ENCODE measurements around the gene BNC2. TPM values are rescaled to one million over a fixed set of nuclear protein-coding genes. Genes with fewer than 3 reads are reported as not detected.

Gene BNC2
- total RNA-seq, 1 experiment from 2014 or later: 43.6 TPM

DNA sequence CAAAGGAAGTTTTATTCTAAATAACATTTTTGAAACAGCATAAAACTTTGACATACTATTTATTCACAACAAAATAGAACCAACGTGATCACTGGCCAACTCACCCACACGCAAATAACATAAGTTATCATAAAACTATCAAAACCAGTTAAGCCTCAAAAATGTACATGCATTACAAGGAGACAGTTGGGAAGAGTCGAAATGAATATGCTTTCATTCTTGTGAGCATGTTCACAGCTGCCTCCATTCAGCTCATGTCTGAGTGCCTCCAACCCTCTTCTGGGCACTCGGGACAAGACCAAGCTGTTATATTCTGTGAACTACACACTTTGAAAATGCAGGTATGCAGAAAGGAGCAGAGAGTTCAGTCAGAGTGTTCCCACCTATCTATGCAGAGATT, 284.9 kb downstream of the BNC2 start:
- H3K14ac ChIP-seq (ENCODE audit: insufficient read depth, low read length): no peak overlapping the region
- H3K79me2 ChIP-seq (ENCODE audit: insufficient read depth, low read length): no peaks in the 10 kb centered on the region
- H4K5ac ChIP-seq (ENCODE audit: insufficient read length, low read depth, low read length): no peak overlapping the region
- no peaks in the 10 kb centered on the region for H3K9me3 ChIP-seq (ENCODE audit: control insufficient read depth, low read depth, low read length)
- no peak for DNase-seq
- H3K9ac ChIP-seq (ENCODE audit: extremely low read depth, insufficient read length, low read length): no peak overlapping the region
- WGBS (ENCODE audit: extremely low coverage, insufficient read length, low lambda C conversion rate): no CpG with 5 or more reads among the region's 4 CpGs
- no peak overlapping the region for H3K4me2 ChIP-seq (ENCODE audit: insufficient read depth, insufficient read length, low read length)
- H3K4me3 Mint-ChIP-seq: no peak overlapping the region
- no peak overlapping the region for H2BK15ac ChIP-seq (ENCODE audit: low read depth, low read length)
- H2BK120ac ChIP-seq (ENCODE audit: low read depth, low read length, poor library complexity, severe bottlenecking): no peak overlapping the region
- no peaks in the 10 kb centered on the region for H3K23me2 ChIP-seq (ENCODE audit: insufficient read length, low read depth, low read length, poor library complexity, severe bottlenecking)
- no peaks in the 10 kb centered on the region for H3K27me3 Mint-ChIP-seq (ENCODE audit: low read depth)
- no peak overlapping the region for H2BK5ac ChIP-seq (ENCODE audit: insufficient read length, low read length)
- no peak overlapping the region; a peak in 1 of 7 replicates for H3K27ac Mint-ChIP-seq
- H2AK5ac ChIP-seq (ENCODE audit: insufficient read length, low read length): no peak overlapping the region
- H3K18ac ChIP-seq (ENCODE audit: insufficient read length, low read depth, low read length): no peak overlapping the region
- H4K8ac ChIP-seq (replicated peaks; ENCODE audit: insufficient read length, low read depth, low read length): no peak overlapping the region
- no peaks in the 10 kb centered on the region for H3K27me3 ChIP-seq (ENCODE audit: insufficient read depth, low read length)
- no peaks in the 10 kb centered on the region for H3K79me1 ChIP-seq (ENCODE audit: insufficient read depth, low read depth, low read length, poor library complexity, severe bottlenecking)
- no peaks in the 10 kb centered on the region for H4K20me1 ChIP-seq (ENCODE audit: control insufficient read depth, insufficient read depth, insufficient read length)
- H2BK12ac ChIP-seq (ENCODE audit: insufficient read length, low read depth, low read length): no peak overlapping the region
- TF ChIP-seq, protein P1, sequence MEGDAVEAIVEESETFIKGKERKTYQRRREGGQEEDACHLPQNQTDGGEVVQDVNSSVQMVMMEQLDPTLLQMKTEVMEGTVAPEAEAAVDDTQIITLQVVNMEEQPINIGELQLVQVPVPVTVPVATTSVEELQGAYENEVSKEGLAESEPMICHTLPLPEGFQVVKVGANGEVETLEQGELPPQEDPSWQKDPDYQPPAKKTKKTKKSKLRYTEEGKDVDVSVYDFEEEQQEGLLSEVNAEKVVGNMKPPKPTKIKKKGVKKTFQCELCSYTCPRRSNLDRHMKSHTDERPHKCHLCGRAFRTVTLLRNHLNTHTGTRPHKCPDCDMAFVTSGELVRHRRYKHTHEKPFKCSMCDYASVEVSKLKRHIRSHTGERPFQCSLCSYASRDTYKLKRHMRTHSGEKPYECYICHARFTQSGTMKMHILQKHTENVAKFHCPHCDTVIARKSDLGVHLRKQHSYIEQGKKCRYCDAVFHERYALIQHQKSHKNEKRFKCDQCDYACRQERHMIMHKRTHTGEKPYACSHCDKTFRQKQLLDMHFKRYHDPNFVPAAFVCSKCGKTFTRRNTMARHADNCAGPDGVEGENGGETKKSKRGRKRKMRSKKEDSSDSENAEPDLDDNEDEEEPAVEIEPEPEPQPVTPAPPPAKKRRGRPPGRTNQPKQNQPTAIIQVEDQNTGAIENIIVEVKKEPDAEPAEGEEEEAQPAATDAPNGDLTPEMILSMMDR (conservative IDR thresholded peaks at IDR 0.05): no peak
- H2AFZ ChIP-seq (ENCODE audit: low read length): no peak overlapping the region
- peaks cover 10 to 13% of the 10 kb centered on the region in 2 experiments for H3K4me1 Mint-ChIP-seq
- H3K56ac ChIP-seq (ENCODE audit: insufficient read length, low read depth, low read length): no peak overlapping the region
- peaks cover 4 to 6% (median 5%) of the 10 kb centered on the region in 3 experiments; a peak in 5 of 7 replicates for H3K36me3 Mint-ChIP-seq (ENCODE audit: insufficient read depth in 1 of 3, low read depth in 3 of 3)
- no peak overlapping the region for H3T11ph ChIP-seq (ENCODE audit: low read length)
- no peak overlapping the region for H3K4ac ChIP-seq (ENCODE audit: low read depth, low read length)
- no peak overlapping the region for H4K91ac ChIP-seq (ENCODE audit: insufficient read length, low read depth, low read length)
- H3K9me3 Mint-ChIP-seq: no peaks in the 10 kb centered on the region
- no peak overlapping the region for H2BK20ac ChIP-seq (ENCODE audit: low read depth, low read length, poor library complexity, severe bottlenecking)
- no peak overlapping the region for H3K27ac ChIP-seq (ENCODE audit: insufficient read length, low read depth, low read length)
- no peaks in the 10 kb centered on the region for H3K4me1 ChIP-seq (ENCODE audit: insufficient read depth, low read length)
- H3K23ac ChIP-seq (ENCODE audit: insufficient read length, low read depth, low read length): no peak overlapping the region

Data from H9 (cell line).